HG02981 (cell line): ENCODE results near the gene CAP1.
"Not testable (repeated sequence)": the region's sequence is repeated elsewhere in the genome, so short reads cannot be mapped to it uniquely, and the experiment has no call there.

Source experiments
- ATAC-seq: cut with Tn5 transposase; IDR thresholded peaks from one replicate; pipeline ENCODE4 v1.9.1; 2021; ENCODE audit warnings: mild to moderate bottlenecking, moderate library complexity; ENCODE audit not compliant: unreplicated experiment

CAP1 gene, protein sequence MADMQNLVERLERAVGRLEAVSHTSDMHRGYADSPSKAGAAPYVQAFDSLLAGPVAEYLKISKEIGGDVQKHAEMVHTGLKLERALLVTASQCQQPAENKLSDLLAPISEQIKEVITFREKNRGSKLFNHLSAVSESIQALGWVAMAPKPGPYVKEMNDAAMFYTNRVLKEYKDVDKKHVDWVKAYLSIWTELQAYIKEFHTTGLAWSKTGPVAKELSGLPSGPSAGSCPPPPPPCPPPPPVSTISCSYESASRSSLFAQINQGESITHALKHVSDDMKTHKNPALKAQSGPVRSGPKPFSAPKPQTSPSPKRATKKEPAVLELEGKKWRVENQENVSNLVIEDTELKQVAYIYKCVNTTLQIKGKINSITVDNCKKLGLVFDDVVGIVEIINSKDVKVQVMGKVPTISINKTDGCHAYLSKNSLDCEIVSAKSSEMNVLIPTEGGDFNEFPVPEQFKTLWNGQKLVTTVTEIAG

DNA sequence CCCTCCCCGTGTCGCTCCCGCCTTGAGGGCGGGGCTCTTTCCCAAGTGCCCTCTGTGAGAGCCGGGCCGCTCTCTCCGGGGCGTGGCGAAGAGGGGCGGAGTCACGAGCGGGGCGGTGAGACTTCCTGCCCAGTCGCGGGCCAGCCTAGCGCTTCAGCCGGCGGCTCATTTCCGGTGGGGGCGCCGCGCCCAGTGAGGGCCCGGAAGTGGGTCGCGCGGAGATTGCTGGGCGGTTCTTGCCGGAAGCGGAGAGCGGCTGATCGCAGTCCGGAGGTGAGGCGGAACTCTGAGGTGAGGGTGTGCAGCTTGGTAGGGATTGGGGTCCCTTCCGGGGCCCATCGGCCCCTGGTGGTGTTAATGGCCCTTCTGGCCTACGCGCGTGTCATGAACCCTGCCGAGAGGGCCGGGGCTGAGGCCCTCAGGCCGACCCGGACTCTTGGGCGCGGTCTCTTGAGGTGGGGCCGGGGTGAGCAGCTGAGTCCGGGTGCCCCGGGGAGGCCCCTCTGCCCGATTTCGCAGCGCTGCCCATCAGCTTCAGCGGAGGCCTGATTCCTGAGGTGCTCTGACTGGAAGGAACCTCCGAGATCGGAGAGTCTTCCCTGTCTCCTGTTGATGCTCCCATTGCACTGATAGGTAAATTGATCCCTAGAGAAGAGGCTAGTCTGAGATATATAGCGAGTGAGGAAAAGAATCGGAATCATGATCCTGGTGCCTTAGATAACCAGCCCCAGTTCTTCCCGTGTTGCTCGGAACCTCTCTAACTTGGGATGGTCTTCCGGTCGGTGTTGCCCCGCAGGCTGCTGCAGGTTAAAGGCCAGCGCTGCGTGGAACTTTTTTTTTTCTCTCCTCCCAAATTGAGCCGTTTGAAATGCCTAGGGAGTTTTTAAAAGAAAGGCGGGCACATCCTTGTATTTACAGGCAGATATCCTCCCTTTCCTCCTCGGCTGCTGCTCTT, at the start of gene CAP1:
CAP1 (plus strand) TSS at position 219 of the 955 bp plus-strand sequence. CDS start 18,618 bp downstream, outside the sequence.
- ATAC-seq: peak; percentile 81

DNA sequence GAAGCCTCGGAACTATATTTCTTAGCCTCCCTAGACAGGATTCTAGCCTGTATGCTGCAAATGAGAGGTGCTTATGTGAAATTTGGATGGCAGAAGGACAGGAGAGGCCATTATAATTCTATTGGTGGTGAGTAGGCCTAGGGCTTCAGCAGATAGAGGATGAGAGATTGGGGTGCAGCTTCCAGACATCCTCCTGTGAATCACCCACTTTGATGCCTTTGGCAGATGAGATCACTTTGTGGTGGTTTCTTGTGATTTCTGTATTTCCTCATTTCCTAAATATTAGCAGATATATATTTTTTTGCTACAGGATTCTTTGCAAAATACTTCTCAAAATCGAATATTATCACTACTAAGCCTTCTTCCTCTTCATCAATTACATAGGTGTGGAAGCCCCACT, 48.3 kb upstream of the CAP1 start:
- ATAC-seq: no peak

DNA sequence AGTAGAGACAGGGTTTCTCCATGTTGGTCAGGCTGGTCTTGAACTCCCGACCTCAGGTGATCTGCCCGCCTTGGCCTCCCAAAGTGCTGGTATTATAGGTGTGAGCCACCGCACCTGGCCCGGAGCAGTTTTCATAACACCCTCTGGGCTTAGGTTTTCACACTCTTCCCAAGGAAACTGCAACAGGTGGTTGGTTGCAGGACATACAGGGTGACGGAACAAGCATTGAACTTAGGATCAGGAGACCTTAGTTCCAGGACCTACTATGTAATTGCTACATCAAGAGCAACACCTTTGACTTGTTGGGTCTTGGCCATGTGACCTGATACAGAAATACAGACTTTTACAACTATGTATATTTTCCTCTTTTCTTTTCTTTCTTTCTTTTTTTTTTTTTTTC, 47.6 kb upstream of the CAP1 start:
- ATAC-seq: no peak

DNA sequence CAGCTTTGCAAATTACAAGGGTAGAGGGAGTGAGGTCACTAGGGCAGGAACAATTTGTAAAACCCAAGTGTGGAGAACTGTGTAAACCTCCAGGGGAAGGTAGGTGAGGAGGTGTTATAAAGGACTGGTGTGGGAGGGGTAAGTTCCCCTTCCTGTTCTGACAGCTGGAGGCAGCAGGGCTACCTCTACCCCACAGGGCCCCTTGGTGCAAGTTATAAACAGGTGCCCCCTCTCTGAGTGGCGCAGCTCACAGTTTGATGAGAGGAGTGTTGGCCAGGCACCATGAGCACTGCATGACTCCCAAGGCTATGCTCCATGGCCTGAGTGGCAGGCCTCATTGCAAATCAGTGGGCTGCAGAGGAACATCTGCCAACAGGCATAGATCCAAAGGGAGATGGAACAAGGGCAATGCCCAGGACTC, 44.5 kb upstream of the CAP1 start:
- ATAC-seq: peak; percentile 51

DNA sequence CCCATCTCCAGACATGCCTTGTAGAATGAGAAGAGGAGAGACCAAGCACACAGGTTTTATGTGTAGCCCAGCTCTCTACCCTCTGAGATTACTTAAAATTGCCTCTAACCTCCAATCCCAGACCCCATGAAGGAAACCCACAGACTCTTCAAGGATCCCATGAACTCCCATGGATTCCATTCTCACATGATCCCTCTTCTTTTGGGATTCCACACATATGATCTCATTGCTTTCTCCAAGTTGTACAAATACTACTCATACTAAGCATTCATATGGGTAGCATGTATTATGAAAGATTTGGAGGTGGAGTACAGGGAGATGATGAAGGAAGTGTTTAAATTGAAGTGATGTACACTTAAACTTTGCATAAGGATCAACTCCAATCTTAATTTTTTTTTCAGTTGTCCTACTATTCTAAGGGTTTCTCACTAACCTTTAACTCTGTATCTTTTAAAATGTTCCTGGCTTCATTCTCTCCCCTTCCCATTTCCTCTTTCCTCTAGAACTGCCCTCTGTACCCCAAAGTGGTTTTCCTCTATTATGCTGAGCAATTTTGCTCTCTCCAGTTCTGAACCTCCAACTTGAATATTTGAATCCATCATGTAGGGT, 44.0 kb upstream of the CAP1 start:
- ATAC-seq: no peak

DNA sequence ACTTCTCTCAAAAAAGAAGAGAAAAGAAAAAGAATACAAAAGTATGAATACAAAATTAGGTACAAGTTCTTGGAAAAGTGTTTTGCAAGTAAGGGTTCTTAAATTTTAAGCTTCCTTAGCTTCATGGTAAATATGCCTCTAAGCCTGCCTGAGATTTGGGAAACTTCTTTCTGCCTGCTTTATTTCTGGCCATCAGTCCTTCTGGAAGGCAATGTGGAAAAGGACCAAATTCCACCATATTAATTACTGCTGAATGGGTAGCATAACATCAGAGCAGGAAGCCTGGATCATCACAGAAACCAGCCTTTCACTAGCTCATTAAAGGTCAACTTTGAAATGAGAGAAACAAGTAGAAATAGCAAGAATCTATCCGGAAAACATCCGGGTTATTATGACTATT, 39.1 kb upstream of the CAP1 start:
- ATAC-seq: no peak

DNA sequence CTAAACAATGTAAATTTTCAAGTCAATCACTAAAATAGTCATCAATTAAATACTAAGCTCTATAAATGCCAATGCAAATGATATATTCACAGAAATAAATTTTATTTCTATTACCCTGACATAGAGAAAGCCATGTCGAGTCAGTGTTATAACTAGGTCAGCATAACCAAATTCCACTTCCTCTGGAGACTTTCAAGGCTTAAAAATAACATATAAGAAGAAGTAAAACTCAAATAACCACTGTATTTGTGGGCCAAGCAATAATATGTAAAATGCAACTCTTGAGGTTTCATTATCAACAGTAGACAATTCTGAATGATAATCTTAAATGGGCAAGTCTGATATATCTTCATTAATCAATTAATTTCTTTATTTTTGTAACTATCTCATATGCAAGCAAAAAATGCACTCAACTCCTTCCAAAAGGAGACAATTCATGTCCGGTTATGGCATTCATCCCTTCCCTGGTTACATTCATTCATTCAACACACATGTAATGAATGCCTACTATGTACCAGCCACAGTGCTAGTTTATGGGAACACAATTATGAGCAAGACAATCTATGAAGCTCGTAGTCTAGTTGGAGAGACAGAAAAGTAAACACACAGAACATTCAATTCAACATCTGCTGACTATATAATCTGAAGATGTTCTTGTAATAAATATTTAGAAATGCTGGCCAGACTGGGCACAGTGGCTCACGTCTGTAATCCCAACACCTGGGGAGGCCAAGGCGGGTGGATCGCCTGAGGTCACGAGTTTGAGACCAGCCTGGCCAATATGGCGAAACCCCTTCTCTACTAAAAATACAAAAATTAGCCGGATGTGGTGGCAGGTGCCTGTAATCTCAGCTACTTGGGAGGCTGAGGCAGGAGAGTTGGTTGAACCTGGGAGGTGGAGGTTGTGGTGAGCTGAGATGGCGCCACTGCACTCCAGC, 37.1 kb upstream of the CAP1 start:
- peak; percentile 75 for ATAC-seq

DNA sequence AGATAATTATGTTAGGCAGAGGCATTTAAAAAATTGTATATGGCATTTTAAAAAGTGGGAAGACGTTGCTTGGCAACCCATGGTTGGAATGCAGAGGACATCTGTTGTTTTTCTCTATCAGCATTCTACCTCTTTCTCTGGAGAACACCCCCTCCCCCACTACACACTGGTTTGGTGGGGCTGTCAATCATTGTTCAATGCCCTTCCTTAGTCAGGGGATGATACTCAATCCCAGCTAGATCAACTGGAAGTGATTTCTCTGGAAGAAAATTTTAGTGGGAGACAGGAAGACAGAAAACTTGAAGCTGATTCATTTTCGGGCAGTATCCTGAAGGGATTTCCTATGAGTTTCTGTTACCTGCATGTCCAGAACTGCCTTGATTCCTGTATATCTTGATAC, 35.7 kb upstream of the CAP1 start:
- no peak for ATAC-seq

DNA sequence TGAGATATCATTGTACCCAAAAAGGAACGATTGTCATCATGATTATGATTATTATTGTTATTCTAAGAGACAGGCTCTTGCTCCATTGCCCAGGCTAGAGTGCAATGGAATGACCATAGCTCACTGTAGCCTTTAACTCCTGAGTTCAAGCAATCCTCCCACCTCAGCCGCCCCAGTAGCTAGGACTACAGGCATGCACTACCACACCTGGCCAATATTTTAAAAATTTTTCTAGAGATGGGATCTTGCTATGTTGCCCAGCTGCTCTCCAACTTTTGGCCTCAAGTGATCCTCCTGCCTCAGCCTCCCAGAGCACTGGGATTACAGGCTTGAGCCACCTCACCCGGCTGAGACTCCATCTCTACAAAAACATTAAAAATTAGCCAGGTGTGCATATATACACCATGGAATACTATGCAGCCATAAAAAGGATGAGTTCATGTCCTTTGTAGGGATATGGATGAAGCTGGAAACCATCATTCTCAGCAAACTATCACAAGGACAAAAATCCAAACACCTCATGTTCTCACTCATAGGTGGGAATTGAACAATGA, 33.0 kb upstream of the CAP1 start:
- ATAC-seq: not testable (repeated sequence)

DNA sequence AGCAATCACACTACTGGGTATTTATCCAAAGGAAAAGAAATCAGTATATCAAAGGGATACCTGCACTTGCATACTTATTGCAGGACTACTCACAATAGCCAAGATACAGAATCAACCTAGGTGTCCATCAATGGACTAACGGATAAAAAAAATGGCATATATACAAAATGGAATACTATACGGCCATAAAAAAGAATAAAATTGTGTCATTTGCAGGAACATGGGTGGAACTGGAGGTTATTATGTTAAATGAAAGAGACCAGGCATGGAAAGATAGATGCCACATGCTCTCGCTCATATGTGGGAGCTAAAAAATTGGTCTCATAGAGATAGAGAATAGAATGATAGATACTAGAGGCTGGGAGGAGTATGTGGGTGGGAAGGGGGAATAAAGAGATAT, 29.3 kb upstream of the CAP1 start:
- ATAC-seq: no peak

DNA sequence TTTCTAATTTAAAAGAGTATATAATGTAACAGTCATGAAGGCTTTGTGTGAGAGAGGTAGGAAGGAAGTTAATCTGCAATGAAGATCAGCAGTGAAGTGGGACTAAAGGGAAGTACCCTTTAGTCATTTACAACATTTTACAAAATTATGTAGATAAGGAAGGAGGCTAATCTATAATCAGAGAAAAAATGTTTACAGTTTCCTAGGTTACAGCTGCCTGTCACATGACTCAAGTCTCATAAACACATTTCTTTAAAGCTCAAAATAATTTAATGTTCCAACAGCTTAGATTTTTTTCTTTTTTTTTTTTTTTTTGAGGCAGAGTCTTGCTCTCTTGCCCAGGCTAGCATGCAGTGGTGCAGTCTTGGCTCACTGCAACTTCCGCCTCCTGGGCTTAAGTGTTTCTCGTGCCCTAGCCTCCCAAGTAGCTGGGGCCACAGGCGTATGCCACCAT, 26.2 kb upstream of the CAP1 start:
- peak; percentile 60 for ATAC-seq

DNA sequence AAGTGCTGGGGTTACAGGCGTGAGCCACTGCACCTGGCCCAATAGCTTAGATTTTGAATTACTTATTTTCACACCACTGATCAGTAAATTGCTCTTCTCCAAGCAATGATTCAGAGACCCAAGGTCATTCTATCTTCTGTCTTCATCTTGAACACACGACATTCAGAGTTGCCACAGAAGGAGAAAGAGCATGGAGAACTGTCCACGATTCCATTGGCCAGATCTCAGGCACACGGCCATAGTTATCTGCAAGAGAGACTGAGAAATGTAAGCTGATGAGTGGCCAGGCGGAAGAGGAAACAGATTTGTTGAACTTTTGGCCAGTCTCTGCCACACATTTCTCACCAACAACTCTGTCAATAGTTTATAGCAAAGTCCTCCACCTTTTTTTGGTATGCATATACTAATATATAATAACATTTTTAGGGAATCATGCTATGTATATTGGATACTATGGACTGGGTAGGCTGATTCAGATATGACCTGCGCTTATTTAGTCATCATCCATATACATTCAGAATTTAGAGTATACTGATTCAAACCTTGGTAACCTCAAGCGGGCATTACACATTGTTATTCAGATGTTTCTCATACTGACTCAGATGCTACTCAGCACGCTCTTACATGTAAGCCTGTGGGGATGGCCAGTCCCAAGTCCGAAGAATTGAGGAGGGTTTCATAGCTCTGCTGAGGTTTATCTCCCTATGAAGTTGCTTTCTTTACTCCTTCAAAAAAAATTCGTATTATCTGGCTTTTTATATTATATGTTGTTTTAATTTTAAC, 25.5 kb upstream of the CAP1 start:
- no peak for ATAC-seq

DNA sequence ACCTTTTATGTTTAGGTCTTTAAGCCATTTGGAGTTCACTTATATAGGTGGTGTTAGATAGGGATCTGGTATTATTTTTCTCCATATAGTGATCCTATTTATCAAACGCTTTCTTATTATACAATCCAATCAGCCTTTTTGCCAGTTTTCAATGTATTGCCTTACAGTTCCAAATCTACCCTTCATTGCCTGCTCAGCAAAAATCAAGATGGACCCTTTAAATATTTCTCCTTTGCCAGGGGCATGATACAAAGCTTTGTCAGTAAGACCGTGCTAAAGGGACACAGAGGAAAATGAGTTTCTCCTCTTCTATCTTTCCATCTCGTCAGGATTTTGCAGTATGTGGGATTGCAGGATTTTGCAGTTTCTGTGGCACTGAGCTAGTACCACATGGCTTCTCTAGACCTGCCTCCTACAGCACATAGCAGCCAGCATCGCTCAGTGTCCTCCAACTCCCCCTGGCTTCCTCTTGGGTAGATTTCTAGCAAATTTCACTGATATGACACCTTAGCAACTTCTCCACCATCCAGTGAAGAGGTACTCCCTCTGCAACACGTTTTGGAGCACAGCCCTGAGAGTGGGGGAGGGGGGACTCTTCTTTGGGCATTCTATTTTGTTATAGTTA, 22.5 kb upstream of the CAP1 start:
- no peak for ATAC-seq

DNA sequence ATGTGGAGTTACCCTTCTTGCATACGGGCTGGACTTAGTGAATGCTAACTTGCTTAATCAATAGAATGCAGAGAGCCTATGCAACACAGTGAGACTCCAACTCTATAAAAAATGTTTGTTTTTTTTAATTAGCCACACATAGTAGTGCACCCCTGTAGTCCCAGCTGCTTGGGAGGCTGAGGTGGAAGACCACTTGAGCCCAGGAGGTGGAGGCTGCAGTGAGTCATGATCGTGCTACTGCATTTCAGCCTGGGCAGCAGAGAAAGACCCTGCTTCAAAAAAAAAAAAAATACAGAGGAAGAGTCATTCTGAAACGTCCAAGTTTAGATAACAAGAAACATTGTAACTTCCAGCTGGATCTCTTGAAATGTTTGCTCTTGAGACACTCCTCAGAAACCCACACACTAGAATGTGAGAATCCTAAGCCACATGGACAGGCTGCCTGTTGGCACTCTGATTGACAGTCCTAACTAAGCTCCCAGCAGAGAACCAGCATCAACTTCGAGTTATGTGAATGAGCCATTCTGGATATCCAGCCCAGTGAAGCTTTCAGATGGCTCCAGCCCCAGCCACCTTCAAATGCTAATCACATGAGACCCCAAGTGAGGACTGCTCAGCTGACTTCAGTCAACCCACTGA, 20.0 kb upstream of the CAP1 start:
- no peak for ATAC-seq

DNA sequence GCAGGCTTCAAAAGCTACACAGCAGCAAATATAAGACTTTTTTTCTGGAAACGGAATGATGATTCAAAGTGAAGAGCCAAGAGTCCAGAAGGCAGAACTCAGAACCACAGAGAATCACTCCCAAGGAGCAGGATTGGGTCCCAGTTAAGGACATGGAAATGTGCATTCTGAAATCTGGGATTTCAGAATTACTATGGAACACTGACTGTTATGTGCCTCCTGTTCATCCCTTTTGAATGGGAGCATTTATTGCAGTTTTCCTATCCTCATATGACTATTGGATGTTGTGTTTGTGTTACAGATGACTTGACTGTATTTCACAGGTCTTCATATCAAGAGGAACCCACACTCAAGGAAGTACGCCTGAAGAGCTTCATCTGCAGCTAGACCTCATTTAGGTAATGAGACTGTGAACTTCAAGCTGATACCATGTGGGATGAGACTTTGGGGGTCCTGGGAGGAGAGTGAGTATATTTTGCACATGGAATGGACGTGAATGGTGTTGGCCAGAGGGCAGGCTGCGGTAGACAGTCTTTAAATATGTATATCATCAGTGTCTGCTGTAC, 17.1 kb upstream of the CAP1 start:
- ATAC-seq: no peak

DNA sequence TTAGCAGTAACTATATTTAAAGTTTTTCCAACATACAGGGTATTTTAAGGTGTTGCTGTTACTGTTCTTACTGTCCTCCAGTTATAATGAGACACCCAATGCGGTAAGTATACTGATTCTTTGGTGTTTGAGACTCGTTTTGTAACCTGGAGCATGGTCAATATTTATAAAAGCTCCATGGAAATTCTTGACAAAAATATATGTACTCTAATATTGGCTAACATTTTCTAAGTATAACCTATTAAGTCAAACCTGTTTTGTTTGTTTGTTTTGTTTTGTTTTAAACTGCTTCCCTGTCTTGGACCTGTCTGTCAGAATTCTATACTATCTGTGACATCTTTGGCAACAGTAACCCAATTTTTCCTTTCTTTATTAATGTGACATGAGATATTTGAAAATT, 15.9 kb upstream of the CAP1 start:
- no peak for ATAC-seq

DNA sequence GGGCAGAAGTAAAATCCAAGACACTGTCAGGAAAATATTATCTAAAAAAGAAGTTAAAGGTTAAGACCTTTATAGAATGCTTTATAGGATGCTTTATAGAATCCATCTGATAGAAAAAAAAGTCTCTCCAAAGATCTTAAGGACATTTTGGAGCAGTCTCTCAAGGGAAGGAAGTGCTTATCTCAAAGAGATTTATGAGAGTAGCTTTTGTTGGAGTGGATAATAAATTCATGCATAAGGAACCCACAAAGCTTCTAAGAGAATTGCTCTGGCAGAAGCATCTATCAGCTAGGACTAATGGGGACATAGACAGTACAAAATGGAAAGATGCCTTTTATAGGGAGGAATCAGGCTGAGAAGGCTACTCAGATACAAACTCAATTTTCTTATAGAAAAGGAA, 12.9 kb upstream of the CAP1 start:
- ATAC-seq: no peak

DNA sequence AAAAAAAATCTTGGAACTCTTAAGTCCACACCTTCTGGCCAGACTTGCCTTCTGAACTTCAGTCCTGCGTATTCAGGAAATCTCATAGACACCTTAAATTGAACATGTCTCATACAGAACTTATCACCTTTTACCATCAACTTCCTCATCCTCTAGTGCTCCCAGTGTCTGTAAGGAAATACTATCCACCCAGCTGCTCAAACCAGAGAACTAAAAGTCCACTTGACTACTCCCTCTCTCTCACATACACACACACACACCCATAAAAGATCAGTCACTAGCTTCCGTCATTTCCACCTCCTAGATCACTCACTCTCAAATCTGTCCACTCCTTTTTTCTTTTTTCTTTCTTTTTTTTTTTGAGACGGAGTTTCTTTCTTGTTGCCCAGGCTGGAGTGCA, 10.9 kb upstream of the CAP1 start:
- no peak for ATAC-seq
